HG02884 (cell line): ENCODE results near the gene PCK1.

Experiments used
- ATAC-seq: cut with Tn5 transposase; IDR thresholded peaks from one replicate; pipeline ENCODE4 v1.9.1; 2021; ENCODE audit warnings: mild to moderate bottlenecking, moderate library complexity; ENCODE audit not compliant: unreplicated experiment

PCK1 gene

GRCh38 chr20:57587278-57587988, 26.5 kb downstream of the PCK1 start:
- ATAC-seq: no peak

DNA sequence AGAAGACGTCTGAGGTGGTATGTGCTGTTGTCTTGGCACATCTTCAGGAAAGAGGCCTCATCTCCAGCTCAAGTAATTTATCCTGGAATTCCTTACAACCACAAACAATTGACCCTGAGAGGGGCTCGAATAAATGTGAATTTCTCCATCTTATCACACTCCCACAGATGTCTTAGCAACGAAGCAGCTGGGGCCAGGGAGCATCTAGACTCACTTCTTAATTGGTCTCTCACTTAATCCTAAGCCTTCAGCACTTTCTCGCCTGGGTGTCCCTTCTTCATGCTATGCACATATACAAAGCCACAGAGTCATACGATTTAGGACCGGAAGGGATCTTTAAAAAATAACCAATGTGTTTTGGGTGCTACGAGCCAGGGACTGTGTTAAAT, 27.1 kb downstream of the PCK1 start:
- no peak for ATAC-seq

- no peak for ATAC-seq
Observed at GRCh38 chr20:57588596-57588995, 27.7 kb downstream of the PCK1 start.

GRCh38 chr20:57589123-57589727, 28.3 kb downstream of the PCK1 start:
- ATAC-seq: no peak

- no peak for ATAC-seq
Observed at GRCh38 chr20:57589728-57590484, 29.0 kb downstream of the PCK1 start.

- no peak for ATAC-seq
Observed at GRCh38 chr20:57590485-57591288, 29.8 kb downstream of the PCK1 start.

DNA sequence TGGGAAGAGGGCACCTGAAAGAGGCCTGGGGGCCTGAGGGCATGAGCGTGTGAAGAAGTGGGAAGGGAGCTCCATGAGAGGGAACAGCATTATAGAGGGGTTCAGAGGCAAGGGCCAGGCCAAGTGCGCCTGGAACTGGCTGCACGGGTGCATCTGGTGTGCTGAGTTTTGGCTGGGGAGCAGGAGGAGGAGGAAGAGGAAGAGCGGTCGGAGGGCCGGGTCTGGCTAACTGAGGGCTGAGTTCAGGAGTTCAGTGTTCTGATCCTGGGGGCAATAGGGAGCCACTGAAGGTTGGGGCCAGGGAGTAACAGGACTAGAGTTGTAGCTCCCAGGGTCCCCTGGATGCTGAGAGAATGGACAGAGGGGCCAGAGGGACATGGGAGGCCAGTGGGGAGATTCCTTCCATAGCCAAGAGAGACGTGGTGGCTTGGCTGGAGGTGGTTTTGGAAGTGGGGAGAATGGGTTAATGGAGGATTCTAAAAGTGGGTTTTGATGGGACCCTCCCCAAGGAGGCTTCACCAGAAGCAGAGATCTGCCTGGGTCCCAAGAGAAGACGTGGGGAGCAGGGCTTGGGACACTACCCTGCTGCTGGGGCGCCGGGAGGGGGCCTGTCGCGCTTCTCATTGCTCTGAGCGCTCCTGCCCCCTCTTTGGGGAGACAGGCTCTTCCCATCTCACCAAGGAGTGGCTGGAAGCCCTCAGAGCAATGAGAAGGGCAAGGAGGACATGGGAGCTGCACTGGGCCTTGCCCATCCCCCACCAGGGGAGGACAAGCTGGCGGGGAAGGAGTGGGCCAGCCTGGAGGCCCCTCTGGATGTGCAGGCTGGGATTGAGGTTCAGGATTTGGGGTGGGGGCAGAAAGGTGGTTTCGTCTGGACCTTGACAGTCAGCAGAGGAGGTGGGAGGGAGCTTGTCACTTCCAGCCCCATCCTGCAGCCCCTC, 30.6 kb downstream of the PCK1 start:
- no peak for ATAC-seq

- no peak for ATAC-seq
Observed at GRCh38 chr20:57592263-57593092, 31.6 kb downstream of the PCK1 start.

DNA sequence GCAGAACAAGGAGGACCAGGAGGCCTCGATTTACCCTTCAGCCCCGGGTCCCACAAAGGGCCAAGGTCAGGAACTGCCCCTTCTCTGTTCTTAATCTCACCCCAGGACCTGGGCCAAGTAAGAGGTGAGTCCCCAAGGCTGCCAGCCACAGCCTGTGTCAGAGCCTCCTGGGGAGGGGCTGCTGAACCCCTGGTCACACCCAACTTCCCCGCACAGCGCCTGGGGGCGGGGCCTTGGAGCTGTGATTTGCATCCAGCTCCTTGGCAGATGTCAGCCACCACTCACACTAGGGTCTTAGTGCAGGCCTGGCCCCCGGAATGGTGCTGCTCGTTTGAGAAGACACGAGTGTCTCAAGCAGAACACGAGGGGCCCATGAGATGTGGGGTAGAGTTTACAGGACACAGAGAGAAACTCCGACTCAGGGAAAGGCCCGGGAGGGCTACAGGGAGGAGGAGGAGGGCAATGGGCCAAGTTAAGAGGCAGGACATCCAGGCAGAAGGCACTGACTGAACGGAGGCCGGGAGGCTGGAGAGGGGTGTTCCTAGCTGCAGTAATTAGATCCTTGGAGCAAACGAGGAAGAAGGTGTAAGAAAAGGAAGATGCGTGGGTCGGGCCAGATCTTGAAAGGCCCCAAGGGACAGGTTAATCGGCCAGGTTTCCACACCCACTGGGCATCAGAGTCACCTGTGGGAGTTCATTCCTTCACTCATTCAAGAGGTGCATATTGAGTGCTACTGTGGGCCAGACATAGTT, 32.4 kb downstream of the PCK1 start:
- no peak for ATAC-seq

GRCh38 chr20:57594092-57594951, 33.4 kb downstream of the PCK1 start:
- no peak for ATAC-seq

GRCh38 chr20:57595041-57596030, 34.4 kb downstream of the PCK1 start:
- ATAC-seq: no peak

- ATAC-seq: no peak
Observed at GRCh38 chr20:57596358-57596757, 35.4 kb downstream of the PCK1 start.

GRCh38 chr20:57596998-57597939, 36.4 kb downstream of the PCK1 start:
- ATAC-seq: no peak

DNA sequence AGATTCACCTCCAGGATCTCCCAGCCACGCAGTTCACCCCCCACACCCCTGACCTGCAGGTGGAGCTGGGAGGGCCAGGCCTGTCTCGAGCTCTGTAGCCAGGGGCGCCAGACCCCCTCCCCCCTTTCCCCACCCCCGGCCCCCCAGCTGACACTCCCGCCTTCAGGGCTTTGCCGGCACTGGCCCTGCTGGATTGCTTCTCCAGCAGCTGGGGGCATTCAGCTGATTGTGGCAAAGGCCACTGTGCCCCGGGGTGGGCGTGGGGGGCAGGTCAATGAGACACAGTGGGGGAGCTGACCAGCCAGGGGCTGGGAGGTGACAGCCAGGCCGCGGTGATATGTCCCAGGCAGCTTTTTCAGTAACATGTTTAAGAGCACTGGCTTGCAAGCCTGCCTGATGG, 37.1 kb downstream of the PCK1 start:
- no peak for ATAC-seq

DNA sequence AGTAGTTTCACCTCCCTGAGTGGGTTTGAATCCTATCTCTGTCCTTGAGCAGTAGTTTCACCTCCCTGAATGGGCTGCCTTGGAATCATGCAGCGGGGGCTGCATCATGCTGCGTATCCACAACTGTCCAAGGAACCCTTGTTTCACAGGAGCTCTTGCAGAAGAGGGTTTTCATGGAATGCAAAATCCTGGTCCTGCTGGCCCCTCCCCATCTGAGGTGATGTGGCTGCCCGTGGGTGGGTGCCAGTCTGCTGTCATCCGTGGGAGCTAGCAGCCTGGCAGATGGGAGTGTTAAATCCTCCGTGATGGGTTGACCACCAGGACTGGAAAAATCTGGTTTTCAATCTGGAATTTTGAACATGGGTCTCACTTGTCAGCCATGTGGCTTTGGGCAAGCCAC, 37.6 kb downstream of the PCK1 start:
- no peak for ATAC-seq
